SK-N-MC (cell line): ENCODE measurements around the gene ITGBL1.

Experiments
- EZH2 ChIP-seq: fragments of 200-600 bp; sonication (generic); IDR thresholded peaks from one replicate; pipeline ENCODE4 v1.6.1; 2017; ENCODE audit warnings: antibody characterized with exemption
- POLR2AphosphoS5 ChIP-seq: IDR thresholded peaks from 2 replicates; pipeline ENCODE4 v1.6.1; 2012; ENCODE audit warnings: mild to moderate bottlenecking, low read depth, low read length, borderline replicate concordance

GRCh38 chr13:101567841-101568240 is 115.4 kb downstream of the ITGBL1 start:
- TF ChIP-seq EZH2 (no peak), POLR2AphosphoS5 (no peak)
